IgD-negative memory B cell (primary cell): Measurements from ENCODE around the gene F5. TPM values are rescaled to one million over a fixed set of nuclear protein-coding genes. Genes with fewer than 3 reads are reported as not detected.

ENCODE experiments used
- H3K27ac Mint-ChIP-seq, 3 donors: one replicate each; pipeline ENCODE4 v1.8.0; 2020 to 2022; ENCODE audit warnings: mild to moderate bottlenecking in 3 of 3, mixed read lengths in 3 of 3, moderate library complexity in 1 of 3
- H3K27me3 Mint-ChIP-seq: one replicate; pipeline ENCODE4 v1.8.0; 2021; ENCODE audit warnings: mixed read lengths
- H3K36me3 Mint-ChIP-seq: one replicate; pipeline ENCODE4 v1.8.0; 2020; ENCODE audit warnings: mild to moderate bottlenecking, mixed read lengths
- H3K4me1 Mint-ChIP-seq, 3 donors: one replicate each; pipeline ENCODE4 v1.8.0; 2020 to 2022; ENCODE audit warnings: mixed read lengths in 3 of 3, mild to moderate bottlenecking in 1 of 3
- H3K4me3 Mint-ChIP-seq, 4 donors: one replicate each; pipeline ENCODE4 v1.8.0; 2020 to 2022; ENCODE audit warnings: mild to moderate bottlenecking in 4 of 4, mixed read lengths in 4 of 4, moderate library complexity in 3 of 4
- H3K9me3 Mint-ChIP-seq, 3 donors: one replicate each; pipeline ENCODE4 v1.8.0; 2020 to 2021; ENCODE audit warnings: mixed read lengths in 3 of 3, mild to moderate bottlenecking in 1 of 3
- polyA plus RNA-seq: library from polyadenylated mRNA; unstranded; fragments of 300-500 nt; fragmentation: Illumina TruSeq; gene quantifications from one replicate; pipeline ENCODE4 v1.2.3, GENCODE V29; 2021

The F5 gene
- polyA plus RNA-seq, 1 donor from 2014 or later, result 0.51 TPM

- Mint-ChIP-seq H3K27me3 (no peaks in the 10 kb centered on the region), H3K27ac (peak overlapping the region; percentile 40 to 54 (median 53)), H3K4me3 (peak overlapping the region in 3 of 4 donors; percentile 0 to 74 (median 66)), H3K9me3 (no peaks in the 10 kb centered on the region), H3K4me1 (peaks cover 31 to 44% (median 40%) of the 10 kb centered on the region in 3 donors), H3K36me3 (no peaks in the 10 kb centered on the region)
These were observed 18.7 kb upstream of the F5 start for GRCh38 chr1:169604781-169605560.

- Mint-ChIP-seq H3K27ac (peak overlapping the region in 2 of 3 donors; percentile 14 to 39), H3K4me3 (peak overlapping the region in 3 of 4 donors; percentile 2 to 85 (median 13)), H3K27me3 (no peaks in the 10 kb centered on the region), H3K9me3 (no peaks in the 10 kb centered on the region), H3K36me3 (no peaks in the 10 kb centered on the region), H3K4me1 (peaks cover 31 to 39% (median 35%) of the 10 kb centered on the region in 3 donors)
These were observed 15.0 kb upstream of the F5 start for GRCh38 chr1:169601096-169601881.

GRCh38 chr1:169595764-169596711 is 9.8 kb upstream of the F5 start:
- Mint-ChIP-seq H3K4me3 (no peak overlapping the region), H3K36me3 (no peaks in the 10 kb centered on the region), H3K9me3 (no peaks in the 10 kb centered on the region), H3K27me3 (no peaks in the 10 kb centered on the region), H3K27ac (no peak overlapping the region), H3K4me1 (peaks cover 2% of the 10 kb centered on the region in 3 donors)

DNA sequence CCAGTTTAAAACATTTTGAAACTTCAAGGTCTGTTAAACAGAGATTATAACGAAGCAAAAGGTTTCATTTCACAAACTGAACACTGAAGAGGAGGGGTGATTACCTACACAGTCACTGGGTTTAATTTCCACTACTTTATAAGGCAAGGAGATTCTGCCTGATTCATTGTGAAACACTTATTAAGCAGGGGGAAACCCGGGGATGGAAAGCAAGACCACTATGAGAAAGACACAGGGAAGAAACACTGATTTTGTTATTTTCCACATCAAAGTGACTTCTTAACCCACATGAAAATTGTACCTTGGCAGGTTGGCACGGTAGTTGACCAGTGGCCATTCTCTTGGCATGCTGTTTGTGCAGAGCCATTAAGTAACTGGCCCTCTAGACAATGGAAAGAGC is 8.1 kb upstream of the F5 start:
- H3K27ac Mint-ChIP-seq, result no peak overlapping the region
- H3K36me3 Mint-ChIP-seq, result no peaks in the 10 kb centered on the region
- no peaks in the 10 kb centered on the region for H3K4me1 Mint-ChIP-seq

DNA sequence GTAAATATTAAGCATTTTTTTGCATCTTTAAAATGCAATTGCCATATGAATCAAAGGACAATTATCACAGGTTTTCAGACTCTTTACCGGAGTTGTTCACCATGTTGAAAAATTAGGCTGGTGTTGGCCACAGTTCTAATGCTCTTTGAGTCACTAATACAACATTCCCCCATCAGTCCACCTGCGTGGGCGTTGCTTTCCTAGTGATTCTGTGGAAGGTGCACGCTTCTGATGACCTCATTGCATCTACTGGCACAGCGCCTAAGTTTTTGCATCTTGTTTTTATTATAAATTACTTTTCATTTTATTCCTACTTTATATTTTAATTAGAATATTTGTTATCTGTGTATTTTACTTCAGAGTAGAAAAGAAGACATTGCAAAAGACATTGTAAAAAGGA is 4.7 kb upstream of the F5 start:
- H3K4me1 Mint-ChIP-seq, result peaks cover 6 to 12% (median 7%) of the 10 kb centered on the region in 3 donors
- peaks cover 5% of the 10 kb centered on the region for H3K27me3 Mint-ChIP-seq
- H3K9me3 Mint-ChIP-seq, result no peaks in the 10 kb centered on the region
- H3K4me3 Mint-ChIP-seq, result no peak overlapping the region
- H3K27ac Mint-ChIP-seq, result no peak overlapping the region
- no peaks in the 10 kb centered on the region for H3K36me3 Mint-ChIP-seq

More for the DNA sequence above, 8.1 kb upstream of the F5 start:
- Mint-ChIP-seq H3K27me3 (no peaks in the 10 kb centered on the region), H3K9me3 (no peaks in the 10 kb centered on the region), H3K4me3 (no peak overlapping the region)

DNA sequence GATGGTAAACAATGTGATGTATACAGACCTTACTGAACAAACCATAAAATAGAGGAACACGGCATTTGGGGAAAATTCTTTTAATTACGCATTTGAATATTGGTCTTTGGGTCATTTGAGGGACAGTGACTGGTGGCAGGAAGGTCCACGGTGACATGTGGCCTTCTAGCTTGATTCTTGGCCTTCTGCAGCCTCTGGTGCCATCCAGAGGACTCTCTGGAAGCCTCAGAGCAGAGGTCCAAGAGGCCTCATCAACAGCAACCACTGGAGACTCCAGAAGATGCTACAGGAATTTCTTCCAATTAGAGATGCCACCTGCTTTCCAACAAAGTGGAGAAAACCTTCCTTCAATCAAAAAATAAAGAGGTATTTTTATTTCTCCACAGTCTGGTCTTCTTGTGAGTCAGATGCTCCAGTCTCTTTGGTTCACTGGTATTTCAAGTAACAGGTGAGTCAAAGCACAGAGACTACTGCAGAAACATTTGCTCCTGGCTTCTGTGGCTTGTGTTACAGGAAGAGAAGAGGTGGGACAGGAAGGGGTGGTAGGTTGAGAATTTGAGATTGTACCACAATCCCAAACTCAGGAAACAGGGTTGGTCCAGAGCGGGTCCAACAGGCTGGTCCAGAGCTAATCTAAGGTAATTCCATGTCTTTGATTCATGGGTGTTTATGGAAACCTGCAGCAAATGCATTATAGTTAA is 2.7 kb upstream of the F5 start:
- no peak overlapping the region for H3K4me3 Mint-ChIP-seq
- H3K36me3 Mint-ChIP-seq, result no peaks in the 10 kb centered on the region
- peaks cover 11% of the 10 kb centered on the region for H3K27me3 Mint-ChIP-seq
- H3K27ac Mint-ChIP-seq, result no peak overlapping the region
- H3K9me3 Mint-ChIP-seq, result no peaks in the 10 kb centered on the region
- peaks cover 6 to 12% (median 9%) of the 10 kb centered on the region in 3 donors for H3K4me1 Mint-ChIP-seq

GRCh38 chr1:169588112-169588511 is 1.8 kb upstream of the F5 start:
- Mint-ChIP-seq H3K4me1 (peaks cover 6 to 12% (median 9%) of the 10 kb centered on the region in 3 donors), H3K9me3 (no peaks in the 10 kb centered on the region), H3K4me3 (no peak overlapping the region), H3K27ac (no peak overlapping the region), H3K36me3 (no peaks in the 10 kb centered on the region), H3K27me3 (peaks cover 11% of the 10 kb centered on the region)

- Mint-ChIP-seq H3K36me3 (no peaks in the 10 kb centered on the region), H3K9me3 (no peaks in the 10 kb centered on the region), H3K4me1 (peaks cover 6 to 12% (median 9%) of the 10 kb centered on the region in 3 donors), H3K27ac (no peak overlapping the region), H3K4me3 (peak overlapping the region in 3 of 4 donors; percentile 47 to 91 (median 82)), H3K27me3 (peaks cover 12% of the 10 kb centered on the region)
These were observed 250 bp downstream of the F5 start for GRCh38 chr1:169586067-169586394.

DNA sequence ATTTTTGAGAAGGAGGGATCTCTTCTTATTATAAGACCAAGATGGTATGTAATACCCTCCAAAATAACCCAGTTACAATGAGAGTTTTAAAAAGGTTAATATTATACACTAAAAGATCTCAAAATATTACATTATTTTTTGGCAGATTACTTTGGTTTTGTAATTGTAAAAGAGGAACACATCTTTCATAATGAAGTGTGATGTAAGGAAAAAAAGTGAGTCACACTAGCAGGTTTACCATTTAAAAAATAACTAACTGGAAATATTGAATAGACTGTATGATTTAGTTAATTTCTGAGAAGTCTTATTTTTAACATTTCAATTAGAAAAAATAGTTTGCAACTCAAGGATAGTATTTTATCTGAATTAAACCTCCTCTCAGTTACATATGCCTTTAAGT is 1.1 kb downstream of the F5 start:
- Mint-ChIP-seq H3K4me1 (peaks cover 6 to 12% (median 9%) of the 10 kb centered on the region in 3 donors), H3K4me3 (no peak overlapping the region), H3K27ac (no peak overlapping the region), H3K27me3 (peaks cover 12% of the 10 kb centered on the region), H3K36me3 (no peaks in the 10 kb centered on the region), H3K9me3 (no peaks in the 10 kb centered on the region)

DNA sequence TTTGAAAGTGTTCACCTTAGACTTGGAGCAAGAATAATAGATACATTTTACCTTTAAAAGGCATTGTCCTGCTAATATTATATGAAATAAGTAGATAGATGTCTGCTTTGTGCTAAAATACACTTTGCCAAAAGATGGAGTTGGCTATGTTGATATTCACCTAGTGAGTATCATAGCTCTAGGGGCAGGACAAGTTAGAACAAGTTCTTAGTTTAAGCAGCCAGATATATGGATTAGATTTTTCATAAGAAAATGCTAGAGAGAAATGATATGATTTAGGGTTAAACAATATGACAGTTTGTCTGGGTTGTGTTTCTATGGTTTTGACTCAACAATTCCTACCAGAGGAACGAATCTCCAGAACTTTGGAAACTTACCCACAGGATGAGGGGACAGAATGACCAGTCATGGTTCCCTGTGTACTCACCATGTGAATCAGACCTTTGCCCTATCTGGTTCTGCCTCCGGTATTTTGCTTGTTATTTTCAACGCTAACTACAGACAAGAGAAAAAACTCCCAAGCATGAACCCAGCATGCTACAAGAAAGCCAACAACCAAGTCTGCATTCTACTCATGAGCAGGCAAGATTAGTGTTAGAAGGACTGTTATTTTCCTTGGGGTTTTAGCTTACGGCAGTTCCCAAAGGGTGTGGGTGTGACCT is 1.7 kb downstream of the F5 start:
- Mint-ChIP-seq H3K9me3 (no peaks in the 10 kb centered on the region), H3K27ac (no peak overlapping the region), H3K27me3 (peaks cover 12% of the 10 kb centered on the region), H3K4me3 (no peak overlapping the region), H3K4me1 (peaks cover 6 to 12% (median 9%) of the 10 kb centered on the region in 3 donors), H3K36me3 (no peaks in the 10 kb centered on the region)

GRCh38 chr1:169577981-169578738 is 8.1 kb downstream of the F5 start:
- no peaks in the 10 kb centered on the region for H3K4me1 Mint-ChIP-seq
- no peaks in the 10 kb centered on the region for H3K9me3 Mint-ChIP-seq
- peaks cover 10% of the 10 kb centered on the region for H3K27me3 Mint-ChIP-seq
- H3K27ac Mint-ChIP-seq, result no peak overlapping the region
- no peaks in the 10 kb centered on the region for H3K36me3 Mint-ChIP-seq
- H3K4me3 Mint-ChIP-seq, result no peak overlapping the region

DNA sequence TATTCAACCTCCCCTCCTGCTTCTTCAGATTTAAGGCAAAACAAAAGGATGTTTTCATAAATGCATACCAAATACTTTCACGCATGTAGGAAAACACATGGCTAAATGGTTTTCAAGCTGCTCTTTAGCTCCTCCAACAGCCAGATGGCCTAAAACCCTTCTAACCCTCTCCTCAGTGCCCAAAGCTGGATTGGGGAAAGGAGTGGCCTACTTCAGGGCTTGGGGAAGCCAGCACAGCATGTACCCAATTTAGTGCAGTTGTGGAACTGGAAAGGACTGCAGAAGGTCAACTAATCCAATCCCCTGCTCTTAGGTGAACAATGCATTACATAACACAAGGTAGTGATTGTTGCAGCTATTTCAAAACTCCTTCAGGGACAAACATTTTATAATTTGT is 9.3 kb downstream of the F5 start:
- H3K36me3 Mint-ChIP-seq, result no peaks in the 10 kb centered on the region
- peaks cover 9% of the 10 kb centered on the region for H3K27me3 Mint-ChIP-seq
- no peaks in the 10 kb centered on the region for H3K9me3 Mint-ChIP-seq
- H3K4me3 Mint-ChIP-seq, result no peak overlapping the region
- no peaks in the 10 kb centered on the region for H3K4me1 Mint-ChIP-seq
- no peak overlapping the region for H3K27ac Mint-ChIP-seq

DNA sequence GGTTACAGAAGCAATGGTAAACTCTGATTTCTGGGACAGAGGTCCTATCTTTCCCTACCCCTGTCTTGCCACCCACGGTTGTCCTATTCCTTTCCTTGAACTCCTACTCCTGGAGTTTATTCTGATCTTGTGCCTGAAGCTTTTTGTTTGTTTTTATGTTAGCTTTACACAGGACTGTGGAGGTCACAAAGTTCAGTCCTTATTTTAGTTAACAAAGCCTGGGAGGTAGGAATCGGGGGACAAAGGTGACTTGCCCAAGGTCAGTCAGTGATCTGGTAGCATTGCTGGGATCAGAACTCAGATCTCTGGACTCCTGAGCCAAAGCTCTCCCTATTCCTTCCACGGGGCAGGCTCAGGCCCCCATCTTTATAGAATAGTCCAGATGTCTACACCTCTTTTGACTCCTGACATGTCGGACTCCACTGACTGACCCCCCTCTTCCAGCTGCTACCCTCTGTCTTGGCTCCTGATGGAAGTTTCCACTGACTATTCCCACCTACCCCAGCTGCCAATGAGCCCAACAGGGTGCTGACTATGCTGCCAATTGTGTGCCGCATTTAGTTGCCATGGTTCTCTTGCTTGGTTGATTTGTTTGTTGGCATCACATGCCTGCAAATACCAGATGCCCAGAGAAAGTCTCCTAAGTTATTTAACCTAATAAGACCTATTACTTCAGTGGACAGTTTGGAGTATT is 9.9 kb downstream of the F5 start:
- Mint-ChIP-seq H3K4me3 (no peak overlapping the region), H3K27me3 (peaks cover 9% of the 10 kb centered on the region), H3K9me3 (no peaks in the 10 kb centered on the region), H3K27ac (no peak overlapping the region), H3K36me3 (no peaks in the 10 kb centered on the region), H3K4me1 (no peaks in the 10 kb centered on the region)
